Activated CD8-positive, alpha-beta memory T cell treated with anti-CD3 and anti-CD28 coated beads for 1 hour (primary cell): ENCODE results near the gene SCPEP1.
"Not testable (repeated sequence)": the region's sequence is repeated elsewhere in the genome, so short reads cannot be mapped to it uniquely, and the experiment has no call there.

Experiments used
- DNase-seq, 2 donors: peaks; one replicate each; pipeline ENCODE4 v3.0.0-alpha.2; 2020; ENCODE audit warnings: low read depth in 1 of 2; ENCODE audit errors: extremely low read depth in 1 of 2

The SCPEP1 gene

DNA sequence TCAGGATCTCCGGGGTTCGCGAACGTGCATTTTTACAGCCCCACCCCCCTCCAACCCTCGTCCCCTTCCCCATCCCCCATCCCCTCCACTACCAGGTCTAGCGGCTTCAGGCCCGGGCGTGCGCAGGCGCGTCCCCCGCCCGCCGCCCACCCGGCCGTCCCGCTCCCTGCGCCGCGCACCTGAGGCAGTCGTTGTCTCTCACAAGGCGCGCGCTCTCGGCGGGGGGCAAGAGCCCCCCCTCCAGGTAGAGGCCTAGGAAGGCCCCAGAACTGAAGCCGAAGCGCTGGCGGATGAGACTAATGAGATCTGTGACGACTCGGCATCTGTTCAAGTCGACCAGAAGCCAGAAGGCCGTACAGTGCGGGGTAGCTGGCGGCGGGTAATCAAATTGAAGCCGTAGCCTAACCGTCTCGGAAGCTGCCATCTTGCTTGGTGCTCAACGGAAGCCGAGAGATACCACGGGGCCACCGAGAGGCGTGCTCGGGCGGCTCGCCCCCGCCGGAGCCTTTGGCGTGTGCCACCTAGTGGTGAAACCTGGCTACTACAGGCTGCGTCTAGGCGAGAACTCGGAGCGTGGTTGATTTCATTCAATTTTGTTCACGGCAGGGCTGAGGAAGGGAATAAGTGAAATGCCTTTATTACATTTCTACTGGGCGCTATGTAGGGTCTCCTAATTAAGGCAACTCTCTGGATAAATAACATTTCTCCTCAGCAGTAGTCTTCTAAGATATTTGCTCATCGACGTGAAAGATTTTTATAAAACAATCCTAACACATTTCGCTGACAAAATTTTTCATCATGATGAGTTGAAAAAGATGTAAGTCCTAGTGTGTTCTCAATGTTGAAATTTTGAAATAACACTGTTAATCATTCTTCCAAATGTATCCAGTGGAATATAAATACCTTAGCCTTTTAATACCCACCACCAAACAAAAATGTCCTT lies 17.1 kb upstream of the SCPEP1 start, which contains the start of gene COIL:
COIL (minus strand) TSS at position 455 of the 943 bp plus-strand sequence; CDS start at position 424, 31 bp downstream.
- DNase-seq, result peak; percentile 64 to 88

GRCh38 chr17:56965241-56965640 lies 12.7 kb upstream of the SCPEP1 start:
- not testable (repeated sequence) for DNase-seq

DNA sequence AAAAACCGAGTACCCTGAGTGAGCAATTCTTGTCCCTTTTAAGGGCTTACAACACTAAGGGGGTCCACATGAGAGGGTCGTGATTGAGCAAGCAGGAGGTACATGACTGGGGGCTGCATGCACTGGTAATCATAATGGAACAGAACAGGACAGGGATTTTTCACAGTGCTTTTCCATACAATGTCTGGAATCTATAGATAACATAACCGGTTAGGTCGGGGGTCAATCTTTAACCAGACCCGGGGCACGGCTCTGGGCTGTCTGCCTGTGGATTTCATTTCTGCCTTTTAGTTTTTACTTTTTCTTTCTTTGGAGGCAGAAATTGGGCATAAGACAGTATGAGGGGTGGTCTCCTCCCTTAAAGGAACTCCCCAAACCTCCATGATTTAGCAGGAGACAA lies 12.2 kb upstream of the SCPEP1 start:
- DNase-seq, result not testable (repeated sequence)

- DNase-seq, result no peak
These were observed 11.6 kb upstream of the SCPEP1 start for GRCh38 chr17:56966338-56966737.

DNA sequence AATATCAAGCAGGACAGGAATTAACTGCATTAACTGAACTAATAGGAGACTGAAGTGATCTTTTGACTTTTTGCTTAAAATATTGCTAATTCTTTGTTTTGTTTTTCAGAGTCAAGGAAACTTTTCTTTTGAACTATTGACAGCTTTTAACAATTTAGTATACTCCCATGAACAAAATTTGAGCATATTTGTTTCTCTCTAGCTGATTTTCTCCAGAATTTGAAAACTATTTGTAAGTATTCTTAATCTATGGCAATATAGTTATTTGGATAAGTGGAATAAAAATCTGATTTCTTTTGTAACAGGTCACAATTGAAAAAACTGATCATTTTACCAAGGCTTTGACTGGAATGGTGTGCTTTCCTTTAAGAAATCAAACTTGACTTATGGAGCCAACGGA lies 7.0 kb upstream of the SCPEP1 start:
- no peak for DNase-seq

DNA sequence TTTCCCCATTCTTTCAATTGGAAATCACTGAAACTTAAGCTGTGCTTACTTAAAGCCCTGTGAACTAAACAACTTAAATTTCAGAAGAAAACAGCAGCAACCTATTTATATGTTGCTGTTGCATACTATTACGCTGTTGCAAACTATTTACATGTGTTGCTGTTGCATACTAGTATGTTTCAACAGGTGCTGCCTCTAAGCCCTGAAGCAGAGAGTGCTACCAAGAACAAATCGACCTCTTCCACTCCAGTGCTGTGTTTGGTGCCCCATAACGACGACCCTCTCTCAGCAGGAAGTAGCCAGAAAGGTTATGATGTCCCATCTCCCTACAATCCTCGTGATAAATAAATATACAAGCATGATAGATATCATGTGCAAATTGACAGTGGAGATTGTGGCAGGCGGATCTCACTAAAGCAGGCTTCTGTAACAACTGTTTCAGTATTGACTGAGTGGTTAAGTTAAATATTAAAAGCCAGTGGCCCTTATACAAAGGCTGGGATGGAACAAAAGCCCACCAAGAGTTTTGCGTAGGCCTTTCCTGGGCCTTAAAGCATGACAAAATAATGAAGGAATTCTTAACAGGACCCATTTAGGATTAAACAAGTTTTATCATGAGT lies 5.7 kb upstream of the SCPEP1 start:
- no peak for DNase-seq

DNA sequence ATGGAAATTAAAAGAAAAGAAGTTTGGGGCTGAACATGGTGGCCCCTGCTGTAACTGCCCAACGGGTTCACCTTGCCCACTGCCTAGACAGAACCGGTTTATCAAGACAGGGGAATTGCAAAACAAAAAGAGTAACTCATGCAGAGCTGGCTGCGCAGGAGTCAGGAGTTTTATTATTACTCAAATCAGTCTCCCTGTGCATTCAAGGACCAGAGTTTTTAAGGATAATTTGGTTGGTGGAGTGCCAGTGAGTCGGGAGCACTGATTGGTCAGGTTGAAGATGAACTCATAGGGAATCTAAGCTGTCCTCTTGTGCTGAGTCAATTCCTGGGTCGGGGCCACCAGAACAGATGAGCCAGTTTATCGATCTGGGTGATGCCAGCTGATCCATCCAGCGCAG lies 4.4 kb upstream of the SCPEP1 start:
- DNase-seq, result no peak

DNA sequence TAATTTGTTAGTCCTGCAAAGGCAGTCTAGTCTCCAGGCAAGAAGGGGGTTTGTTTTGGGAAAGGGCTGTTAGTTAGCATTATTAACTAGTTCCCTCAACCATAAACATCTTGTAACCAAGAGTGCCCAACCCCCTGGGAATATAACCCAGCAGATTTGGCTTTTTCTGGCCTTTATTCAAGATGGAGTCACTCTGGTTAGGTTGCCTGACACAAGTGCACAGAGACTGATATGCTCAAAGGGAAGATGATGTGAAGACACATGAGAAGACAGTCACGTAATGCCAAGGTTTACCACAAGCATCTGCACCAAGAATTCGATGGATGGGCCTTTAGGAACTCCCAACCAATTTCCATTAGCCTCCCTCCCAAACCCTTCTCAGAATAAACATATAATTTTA lies 3.9 kb upstream of the SCPEP1 start:
- DNase-seq, result no peak

GRCh38 chr17:56975656-56976055 lies 2.3 kb upstream of the SCPEP1 start:
- no peak for DNase-seq

GRCh38 chr17:56976941-56977608 lies 856 bp upstream of the SCPEP1 start:
- no peak for DNase-seq

GRCh38 chr17:56978441-56979090 lies 635 bp downstream of the SCPEP1 start:
- no peak for DNase-seq

DNA sequence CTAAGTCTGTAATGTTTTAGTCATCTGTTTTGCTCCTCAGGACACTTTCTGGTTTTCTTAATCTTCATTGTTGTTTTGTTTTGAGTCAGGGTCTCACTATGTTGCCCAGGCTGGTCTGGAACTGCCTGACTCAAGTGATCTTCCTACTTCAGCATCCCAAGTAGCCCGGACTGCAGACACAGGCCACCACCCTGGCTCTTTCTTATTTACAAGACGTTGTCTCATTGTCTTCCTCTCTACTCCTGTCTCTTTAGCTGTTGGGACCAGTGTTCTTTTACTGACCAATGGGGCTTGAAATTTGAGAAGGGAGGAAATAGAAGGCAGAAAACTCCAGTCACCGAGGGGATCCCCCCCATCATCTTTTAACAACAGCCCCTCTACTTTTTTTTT lies 1.2 kb downstream of the SCPEP1 start:
- DNase-seq, result no peak

DNA sequence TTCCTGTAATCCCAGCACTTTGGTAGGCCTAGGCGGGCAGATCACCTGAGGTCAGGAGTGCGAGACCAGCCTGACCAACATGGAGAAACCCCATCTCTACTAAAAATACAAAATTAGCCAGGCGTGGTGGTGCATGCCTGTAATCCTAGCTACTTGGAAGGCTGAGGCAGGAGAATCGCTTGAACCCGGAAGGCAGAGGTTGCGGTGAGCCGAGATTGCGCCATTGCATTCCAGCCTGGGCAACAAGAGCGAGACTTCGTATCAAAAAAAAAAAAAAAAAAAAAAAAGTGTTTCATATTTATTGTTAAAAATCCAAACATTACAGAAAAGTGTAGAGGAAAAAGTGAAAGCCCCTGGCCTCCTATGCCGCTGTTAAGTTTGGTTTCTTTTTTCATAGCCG lies 2.6 kb downstream of the SCPEP1 start:
- DNase-seq, result not testable (repeated sequence)

GRCh38 chr17:56982312-56982711 lies 4.4 kb downstream of the SCPEP1 start:
- no peak for DNase-seq

DNA sequence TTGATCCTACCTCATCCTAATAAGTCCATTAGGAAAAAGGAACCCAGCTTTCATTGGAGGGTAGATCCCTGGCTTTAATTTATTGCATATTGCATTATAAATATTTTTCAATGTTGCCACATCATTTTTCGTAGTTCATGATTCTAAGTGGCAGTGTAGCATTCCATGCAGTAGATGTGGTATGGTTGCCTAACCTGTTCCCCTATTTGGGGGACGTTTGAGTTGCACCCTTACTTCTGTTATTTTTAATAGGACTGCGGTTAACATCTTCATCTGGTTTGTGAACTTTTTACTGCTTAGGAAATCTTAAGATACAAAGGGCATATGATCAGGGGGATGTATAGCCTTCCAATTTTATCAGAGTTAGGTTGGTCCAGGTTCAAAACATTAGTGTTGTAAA lies 5.4 kb downstream of the SCPEP1 start:
- DNase-seq, result no peak

- no peak for DNase-seq
These were observed 7.6 kb downstream of the SCPEP1 start for GRCh38 chr17:56985371-56986162.

DNA sequence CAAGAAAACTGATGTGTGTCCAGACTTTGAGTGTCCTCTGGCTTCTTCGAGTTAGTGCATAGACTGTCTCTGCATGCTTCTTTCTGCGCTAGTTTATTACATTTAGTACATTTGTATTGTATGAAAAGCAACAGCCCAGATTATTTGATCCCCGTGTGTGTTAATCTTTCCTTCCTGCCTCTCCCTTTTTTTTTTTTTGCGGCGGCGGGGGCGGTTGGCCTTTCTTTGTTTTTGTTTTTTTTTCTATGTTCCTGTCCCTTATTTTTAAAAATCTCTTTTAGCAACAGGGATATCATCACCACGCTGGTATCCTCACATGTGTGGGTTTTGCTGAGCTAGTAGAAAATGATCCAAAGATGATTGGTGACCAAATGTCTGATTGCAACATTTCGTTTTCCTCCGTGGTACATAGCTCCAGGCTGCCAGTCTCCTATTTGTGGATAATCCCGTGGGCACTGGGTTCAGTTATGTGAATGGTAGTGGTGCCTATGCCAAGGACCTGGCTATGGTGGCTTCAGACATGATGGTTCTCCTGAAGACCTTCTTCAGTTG lies 9.4 kb downstream of the SCPEP1 start:
- no peak for DNase-seq

- no peak for DNase-seq
These were observed 11.1 kb downstream of the SCPEP1 start for GRCh38 chr17:56988901-56989572.

DNA sequence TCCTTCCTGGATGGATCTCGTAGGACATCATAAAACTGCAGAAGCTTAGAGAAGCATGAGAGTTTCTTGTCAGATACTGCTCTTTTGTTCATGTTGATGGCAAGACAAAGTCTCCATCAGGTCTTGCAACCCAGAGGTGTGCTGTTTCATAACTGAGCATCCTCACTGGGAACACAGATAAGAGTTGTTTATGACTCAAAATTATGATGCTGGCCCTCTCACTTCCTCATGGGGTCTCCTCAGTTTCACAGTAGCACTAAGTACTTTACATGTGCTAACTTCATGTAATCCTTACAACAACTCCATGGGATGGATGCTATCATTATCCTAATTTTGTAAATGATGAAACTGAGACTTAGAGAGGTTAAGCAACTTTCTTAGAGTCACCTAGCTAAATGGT lies 14.4 kb downstream of the SCPEP1 start:
- no peak for DNase-seq
